Prostate gland (tissue), 2 donors: ENCODE results near the gene TMPRSS4. TPM values are rescaled to one million over a fixed set of nuclear protein-coding genes. Genes with fewer than 3 reads are reported as not detected.

Experiments used
- DNase-seq: peaks from one replicate; pipeline ENCODE4 v3.0.0-alpha.2; 2019; ENCODE audit warnings: low spot score
- H3K27ac ChIP-seq, 2 donors: fragments of 200-600 bp; sonication (generic); 2 replicates each; pipeline ENCODE4 v1.5.1; 2017 to 2019
- H3K27me3 ChIP-seq: fragments of 200-600 bp; sonication (generic); replicated peaks from 2 replicates; pipeline ENCODE4 v1.5.1; 2019; ENCODE audit not compliant: insufficient read depth
- H3K36me3 ChIP-seq, 2 donors: fragments of 200-600 bp; sonication (generic); 1 replicate in 1 of 2; 2 replicates in 1 of 2; pipeline versions ENCODE4 v1.5.1 to v1.8.1; 2017 to 2019
- H3K4me1 ChIP-seq: fragments of 200-600 bp; sonication (generic); replicated peaks from 2 replicates; pipeline ENCODE4 v1.5.1; 2019
- H3K4me3 ChIP-seq, 2 donors: fragments of 200-600 bp; sonication (generic); 2 replicates each; pipeline ENCODE4 v1.5.1; 2017 to 2019
- H3K9me3 ChIP-seq: fragments of 200-600 bp; sonication (generic); 2 replicates; pipeline ENCODE4 v1.5.1; 2017
- CTCF ChIP-seq, 4 experiments: fragments of 200-600 bp in 2 of 4; fragments of 450-650 bp in 2 of 4; sonication (generic) in 2 of 4; IDR thresholded peaks; 1 replicate in 3 of 4; 2 replicates in 1 of 4; pipeline ENCODE4 v1.5.1; 2016 to 2019; ENCODE audit warnings: antibody characterized with exemption in 4 of 4, mild to moderate bottlenecking in 2 of 4, moderate library complexity in 2 of 4
- POLR2A ChIP-seq: fragments of 450-650 bp; IDR thresholded peaks from one replicate; pipeline ENCODE4 v1.6.1; 2016; ENCODE audit warnings: antibody characterized with exemption, mild to moderate bottlenecking
- POLR2AphosphoS5 ChIP-seq: sonication (generic); formaldehyde crosslinking; IDR thresholded peaks from one replicate; pipeline ENCODE4 v1.6.1; 2017; ENCODE audit warnings: antibody characterized with exemption
- WGBS: methylation state at CpG from one replicate; pipeline ENCODE4 v1.1.5; 2018; 5-methylcytosine and 5-hydroxymethylcytosine counted together
- intact Hi-C: fragments of 100-400 bp; cut with DNase I; formaldehyde crosslinking; loops from one replicate; pipeline ENCODE4 v1.14.2; 2022
- total RNA-seq, 2 donors: library from RNA; depleted of rRNA; stranded (reverse); fragments of >200 nt; gene quantifications; one replicate each; pipeline ENCODE4 v1.1.0, GENCODE V29; 2016

Gene TMPRSS4
- total RNA-seq, 2 donors from 2014 or later: 1.5 to 6.4 TPM

- H3K36me3 ChIP-seq: no peaks in the 10 kb centered on the region
- H3K27me3 ChIP-seq: no peaks in the 10 kb centered on the region
- no peak overlapping the region for H3K4me3 ChIP-seq
- no peaks in the 10 kb centered on the region for H3K9me3 ChIP-seq
- WGBS: 61% methylated on average over 8 of the region's 8 CpGs
- TF ChIP-seq POLR2A (no peak), CTCF (IDR thresholded peaks at IDR 0.05) (no peak), POLR2AphosphoS5 (no peak)
- H3K27ac ChIP-seq: no peak overlapping the region
- intact Hi-C loops: loop anchor here (1.0 kb wide), 1 partner anchor 26 kb away; no protein-coding TSS in a partner anchor
- H3K4me1 ChIP-seq: no peaks in the 10 kb centered on the region
- no peak for DNase-seq
These were observed 94.0 kb downstream of the TMPRSS4 start for GRCh38 chr11:118170882-118171268.

Other genes starting within 250 kb of the TMPRSS4 start
- gene FXYD6, start 200.4 kb upstream of the TMPRSS4 start, total RNA-seq: 100 to 1,000 TPM in 1 of 2 donors, 10 to 100 TPM in 1; 29.6 to 366 TPM
- gene TMPRSS13, start 147.7 kb upstream of the TMPRSS4 start, total RNA-seq: 10 to 100 TPM in 1 of 2 donors, 1 to 10 TPM in 1; 1.2 to 14.7 TPM
- gene IL10RA, start 90.7 kb upstream of the TMPRSS4 start, total RNA-seq: 10 to 100 TPM in 1 of 2 donors, 1 to 10 TPM in 1; 4.5 to 10.7 TPM
- gene SMIM35, start 9.9 kb downstream of the TMPRSS4 start, total RNA-seq: under 1 TPM in 1 of 2 donors, not detected in 1; 0.09 TPM
- 1 to 10 TPM; 3.0 to 5.6 TPM for gene SCN4B, start 75.7 kb downstream of the TMPRSS4 start, total RNA-seq
- 1 to 10 TPM in 1 of 2 donors, under 1 TPM in 1; 0.68 to 1.1 TPM for gene SCN2B, start 99.6 kb downstream of the TMPRSS4 start, total RNA-seq
- 1 to 10 TPM; 2.3 to 8.5 TPM for gene JAML, start 147.9 kb downstream of the TMPRSS4 start, total RNA-seq
- 10 to 100 TPM in 1 of 2 donors, 1 to 10 TPM in 1; 6.2 to 13.0 TPM for gene MPZL3, start 175.3 kb downstream of the TMPRSS4 start, total RNA-seq
- gene MPZL2, start 187.2 kb downstream of the TMPRSS4 start, total RNA-seq: 100 to 1,000 TPM in 1 of 2 donors, 10 to 100 TPM in 1; 73.7 to 103 TPM
- gene CD3E, start 227.7 kb downstream of the TMPRSS4 start, total RNA-seq: 1 to 10 TPM; 2.8 to 4.6 TPM